Measurements from ENCODE around the gene HNRNPM.
A peak's percentile ranks its signal among the peaks of the same experiment; 100 is the strongest.

HNRNPM gene

GRCh38 chr19:8506402-8506957 lies 61.7 kb downstream of the HNRNPM start:
- H3K4me1 Mint-ChIP-seq = peaks cover 4% of the 10 kb centered on the region
- no peaks in the 10 kb centered on the region for H3K36me3 Mint-ChIP-seq (ENCODE audit: low read depth)

GRCh38 chr19:8510589-8511115 lies 65.9 kb downstream of the HNRNPM start:
- Mint-ChIP-seq H3K27me3 (ENCODE audit: low read depth) (peaks cover 8% of the 10 kb centered on the region), H3K9me3 (no peaks in the 10 kb centered on the region), H3K36me3 (ENCODE audit: low read depth) (peaks cover 4% of the 10 kb centered on the region), H3K4me3 (no peak overlapping the region), H3K4me1 (peaks cover 14% of the 10 kb centered on the region), H3K27ac (no peak overlapping the region)
- TF ChIP-seq CTCF (IDR thresholded peaks at IDR 0.05; ENCODE audit: unreplicated experiment in 3 of 3) = no peak

More at GRCh38 chr19:8506402-8506957, 61.7 kb downstream of the HNRNPM start:
- Mint-ChIP-seq H3K27me3 (ENCODE audit: low read depth) (peaks cover 3% of the 10 kb centered on the region), H3K27ac (peak overlapping the region; percentile 24 to 83 (median 83)), H3K9me3 (no peaks in the 10 kb centered on the region), H3K4me3 (peak overlapping the region; percentile 88 to 89 (median 89))
- peak in 1 of 3 experiments; percentile 2 for TF ChIP-seq CTCF (IDR thresholded peaks at IDR 0.05; ENCODE audit: unreplicated experiment in 3 of 3)

GRCh38 chr19:8511573-8512101 lies 66.9 kb downstream of the HNRNPM start:
- Mint-ChIP-seq H3K4me3 (no peak overlapping the region), H3K27me3 (ENCODE audit: low read depth) (peaks cover 5% of the 10 kb centered on the region)

GRCh38 chr19:8512115-8512967 lies 67.6 kb downstream of the HNRNPM start:
- TF ChIP-seq CTCF (IDR thresholded peaks at IDR 0.05; ENCODE audit: unreplicated experiment in 3 of 3) = no peak
- H3K27me3 Mint-ChIP-seq (ENCODE audit: low read depth) = peaks cover 5% of the 10 kb centered on the region
- peaks cover 4% of the 10 kb centered on the region for H3K36me3 Mint-ChIP-seq (ENCODE audit: low read depth)
- H3K9me3 Mint-ChIP-seq = no peaks in the 10 kb centered on the region
- peak overlapping the region in 2 of 3 experiments; percentile 70 to 81 for H3K27ac Mint-ChIP-seq
- H3K4me1 Mint-ChIP-seq = peaks cover 10% of the 10 kb centered on the region
- H3K4me3 Mint-ChIP-seq = peak overlapping the region; percentile 69 to 77 (median 77)

More at GRCh38 chr19:8511573-8512101, 66.9 kb downstream of the HNRNPM start:
- Mint-ChIP-seq H3K9me3 (no peaks in the 10 kb centered on the region), H3K36me3 (ENCODE audit: low read depth) (peaks cover 4% of the 10 kb centered on the region), H3K4me1 (peaks cover 10% of the 10 kb centered on the region), H3K27ac (no peak overlapping the region)
- no peak for TF ChIP-seq CTCF (IDR thresholded peaks at IDR 0.05; ENCODE audit: unreplicated experiment in 3 of 3)

GRCh38 chr19:8513036-8513686 lies 68.4 kb downstream of the HNRNPM start:
- Mint-ChIP-seq H3K9me3 (no peaks in the 10 kb centered on the region), H3K4me1 (peaks cover 10% of the 10 kb centered on the region), H3K27me3 (ENCODE audit: low read depth) (peaks cover 5% of the 10 kb centered on the region), H3K4me3 (peak overlapping the region; percentile 92 to 97 (median 95)), H3K36me3 (ENCODE audit: low read depth) (peaks cover 4% of the 10 kb centered on the region), H3K27ac (peak overlapping the region; percentile 97 to 99 (median 99))
- TF ChIP-seq CTCF (IDR thresholded peaks at IDR 0.05; ENCODE audit: unreplicated experiment in 3 of 3) = no peak

Measured in nephron (organoid).